ENCODE results near the gene SYTL1.

GRCh38 chr1:27318596-27318995 lies 23.2 kb upstream of the SYTL1 start:
- TF ChIP-seq CTCF (IDR thresholded peaks at IDR 0.05) (no peak), POLR2A (IDR thresholded peaks at IDR 0.05) (no peak)

Measured in adrenal gland (tissue), 5 donors.